ENCODE measurements around the gene KIR3DL2.
"Not testable (repeated sequence)": the region's sequence is repeated elsewhere in the genome, so short reads cannot be mapped to it uniquely, and the experiment has no call there.

The KIR3DL2 gene

GRCh38 chr19:54896036-54896435 is 45.8 kb downstream of the KIR3DL2 start:
- no peak for DNase-seq (ENCODE audit: low read depth in 1 of 2, low spot score in 1 of 2)
- Histone ChIP-seq H3K27ac (replicated peaks) (no peak overlapping the region), H3K4me3 (replicated peaks; ENCODE audit: insufficient read depth, low read length) (no peak overlapping the region), H3K27me3 (ENCODE audit: insufficient read depth, poor library complexity, severe bottlenecking) (no peaks in the 10 kb centered on the region)
- TF ChIP-seq POLR2AphosphoS5 (IDR thresholded peaks at IDR 0.05; ENCODE audit: low read depth): no peak
- no peak for TF ChIP-seq GABPA (IDR thresholded peaks at IDR 0.05; ENCODE audit: low read depth)
- no peak for TF ChIP-seq REST (IDR thresholded peaks at IDR 0.05; ENCODE audit: insufficient replicate concordance, low read depth)
- TF ChIP-seq SPI1 (IDR thresholded peaks at IDR 0.05; ENCODE audit: borderline replicate concordance, low read depth): no peak
- no peak for TF ChIP-seq CTCF (IDR thresholded peaks at IDR 0.05; ENCODE audit: insufficient read depth, low read length)

GRCh38 chr19:54898685-54899084 is 48.4 kb downstream of the KIR3DL2 start:
- DNase-seq (ENCODE audit: low read depth in 1 of 2, low spot score in 1 of 2); H3K4me3 ChIP-seq (replicated peaks; ENCODE audit: insufficient read depth, low read length); H3K27ac ChIP-seq (replicated peaks); H3K27me3 ChIP-seq (ENCODE audit: insufficient read depth, poor library complexity, severe bottlenecking): not testable (repeated sequence)

- H3K4me3 ChIP-seq (replicated peaks; ENCODE audit: insufficient read depth, low read length); H3K27ac ChIP-seq (replicated peaks); H3K27me3 ChIP-seq (ENCODE audit: insufficient read depth, poor library complexity, severe bottlenecking); DNase-seq (ENCODE audit: low read depth in 1 of 2, low spot score in 1 of 2): not testable (repeated sequence)
Measured at GRCh38 chr19:54899646-54900045, 49.4 kb downstream of the KIR3DL2 start.

- peak; percentile 85 to 96 for DNase-seq (ENCODE audit: low read depth in 1 of 2, low spot score in 1 of 2)
- not testable (repeated sequence) for H3K27me3 ChIP-seq (ENCODE audit: insufficient read depth, poor library complexity, severe bottlenecking); H3K27ac ChIP-seq (replicated peaks); H3K4me3 ChIP-seq (replicated peaks; ENCODE audit: insufficient read depth, low read length)
Measured at GRCh38 chr19:54901153-54901552, 50.9 kb downstream of the KIR3DL2 start.

- H3K4me3 ChIP-seq (replicated peaks; ENCODE audit: insufficient read depth, low read length): no peak overlapping the region
- DNase-seq (ENCODE audit: low read depth in 1 of 2, low spot score in 1 of 2): no peak
- H3K27ac ChIP-seq (replicated peaks): no peak overlapping the region
- no peak for TF ChIP-seq SPI1 (IDR thresholded peaks at IDR 0.05; ENCODE audit: borderline replicate concordance, low read depth)
- no peak for TF ChIP-seq GABPA (IDR thresholded peaks at IDR 0.05; ENCODE audit: low read depth)
- no peak for TF ChIP-seq CTCF (IDR thresholded peaks at IDR 0.05; ENCODE audit: insufficient read depth, low read length)
- TF ChIP-seq POLR2AphosphoS5 (IDR thresholded peaks at IDR 0.05; ENCODE audit: low read depth): no peak
- TF ChIP-seq REST (IDR thresholded peaks at IDR 0.05; ENCODE audit: insufficient replicate concordance, low read depth): no peak
- H3K27me3 ChIP-seq (ENCODE audit: insufficient read depth, poor library complexity, severe bottlenecking): no peaks in the 10 kb centered on the region
Measured at GRCh38 chr19:54902061-54902460, 51.8 kb downstream of the KIR3DL2 start.
